Measurements from ENCODE around the gene NHEJ1. TPM values are rescaled to one million over a fixed set of nuclear protein-coding genes. Genes with fewer than 3 reads are reported as not detected.

NHEJ1 gene
- total and polyA plus RNA-seq, 5 experiments from 2014 or later: 16.6 to 29.1 (median 20.1) TPM

- H3K27ac Mint-ChIP-seq: peak overlapping the region in 1 of 10 donors; percentile 13
- POLR2A ChIA-PET: no interaction called here
- no peaks in the 10 kb centered on the region for H3K9me3 Mint-ChIP-seq
- DNase-seq (no peak), ATAC-seq (no peak)
- H3K4me1 Mint-ChIP-seq: peaks cover 0 to 20% (median 8%) of the 10 kb centered on the region in 4 donors
- no peak overlapping the region for H3K4me3 Mint-ChIP-seq
- H3K36me3 Mint-ChIP-seq: peaks cover 0 to 23% (median 2%) of the 10 kb centered on the region in 3 donors
- H3K27me3 Mint-ChIP-seq: no peaks in the 10 kb centered on the region
These were observed 43.6 kb downstream of the NHEJ1 start for GRCh38 chr2:219116776-219117646.

GRCh38 chr2:219112651-219113338 lies 47.8 kb downstream of the NHEJ1 start:
- Mint-ChIP-seq H3K9me3 (no peaks in the 10 kb centered on the region), H3K27ac (peak overlapping the region in 1 of 10 donors; percentile 60), H3K4me3 (no peak overlapping the region), H3K4me1 (peaks cover 14 to 53% (median 26%) of the 10 kb centered on the region in 4 donors), H3K36me3 (peaks cover 0 to 26% (median 2%) of the 10 kb centered on the region in 3 donors), H3K27me3 (no peaks in the 10 kb centered on the region)
- no peak for DNase-seq
- POLR2A ChIA-PET: no interaction called here
- no peak for ATAC-seq

GRCh38 chr2:219112062-219112406 lies 48.6 kb downstream of the NHEJ1 start:
- H3K4me3 Mint-ChIP-seq: no peak overlapping the region
- DNase-seq: no peak
- no peaks in the 10 kb centered on the region for H3K27me3 Mint-ChIP-seq
- no peak overlapping the region for H3K27ac Mint-ChIP-seq
- H3K36me3 Mint-ChIP-seq: peaks cover 0 to 26% (median 2%) of the 10 kb centered on the region in 3 donors
- no peaks in the 10 kb centered on the region for H3K9me3 Mint-ChIP-seq
- no peak for ATAC-seq
- POLR2A ChIA-PET: no interaction called here
- peaks cover 14 to 57% (median 28%) of the 10 kb centered on the region in 4 donors for H3K4me1 Mint-ChIP-seq

DNA sequence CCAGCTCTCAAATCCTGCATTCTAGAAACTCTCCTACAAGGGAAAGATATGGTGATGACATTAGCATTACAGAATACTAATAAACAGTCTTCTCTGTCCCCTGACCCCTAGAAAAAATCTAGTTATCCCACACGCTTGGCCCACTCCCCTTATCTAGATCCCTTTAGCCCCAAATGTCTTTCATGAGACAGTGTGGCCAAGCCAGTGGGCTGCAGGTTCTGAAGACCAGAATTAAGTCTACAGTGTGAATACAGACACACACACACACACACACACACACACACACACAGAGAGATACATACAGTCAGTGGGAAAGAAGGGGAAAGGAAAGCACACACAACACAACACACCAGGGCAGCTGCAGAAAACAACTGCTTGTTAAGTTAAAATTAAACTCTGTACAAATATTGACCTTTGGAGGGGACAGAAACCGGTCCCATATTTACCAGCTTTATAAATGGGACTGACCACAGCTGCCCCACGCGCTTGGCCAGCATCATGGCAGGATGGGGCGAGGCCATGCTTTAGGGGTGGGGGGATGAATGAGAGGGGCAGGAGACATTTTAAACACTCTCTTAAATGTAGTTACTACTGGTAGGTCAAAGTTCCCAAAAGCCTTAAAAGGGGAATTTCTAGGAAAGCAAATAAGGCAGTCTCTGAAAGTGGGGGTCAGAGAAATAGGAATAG lies 49.1 kb downstream of the NHEJ1 start:
- Mint-ChIP-seq H3K36me3 (peaks cover 0 to 25% (median 4%) of the 10 kb centered on the region in 3 donors), H3K9me3 (no peaks in the 10 kb centered on the region), H3K27ac (peak overlapping the region in 2 of 10 donors; percentile 49 to 52), H3K4me1 (peaks cover 14 to 62% (median 31%) of the 10 kb centered on the region in 4 donors), H3K27me3 (no peaks in the 10 kb centered on the region), H3K4me3 (no peak overlapping the region)
- ATAC-seq (no peak), DNase-seq (no peak)
- POLR2A ChIA-PET: no interaction called here

DNA sequence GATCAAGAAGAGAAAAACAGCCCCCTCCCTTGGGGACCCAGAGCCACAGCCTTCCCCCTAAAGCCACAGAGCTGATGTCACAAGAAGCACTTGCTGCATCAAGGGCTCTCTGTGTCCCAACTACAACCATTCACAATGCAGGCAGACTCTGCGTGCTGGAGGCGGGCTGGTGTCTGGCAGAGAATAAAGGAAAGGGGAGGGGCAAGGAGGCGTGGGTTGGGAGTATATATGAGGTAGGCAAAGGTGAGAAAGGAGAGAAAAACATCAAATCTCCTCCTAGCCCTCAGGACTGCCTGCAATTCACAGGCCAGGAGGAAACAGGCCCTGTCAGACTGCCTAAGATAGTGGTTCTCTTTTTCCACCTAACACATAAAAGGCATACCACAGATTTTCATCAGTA lies 51.1 kb downstream of the NHEJ1 start:
- H3K4me3 Mint-ChIP-seq: peak overlapping the region in 1 of 10 donors; percentile 14
- H3K36me3 Mint-ChIP-seq: peaks cover 0 to 24% (median 4%) of the 10 kb centered on the region in 3 donors
- H3K9me3 Mint-ChIP-seq: no peaks in the 10 kb centered on the region
- peaks cover 23 to 71% (median 36%) of the 10 kb centered on the region in 4 donors for H3K4me1 Mint-ChIP-seq
- no peaks in the 10 kb centered on the region for H3K27me3 Mint-ChIP-seq
- ATAC-seq (peak; percentile 98), DNase-seq (peak in 9 of 10 donors; percentile 38 to 83 (median 71))
- POLR2A ChIA-PET: no interaction called here
- H3K27ac Mint-ChIP-seq: peak overlapping the region in 8 of 10 donors; percentile 17 to 87 (median 65)

GRCh38 chr2:219107758-219108157 lies 52.9 kb downstream of the NHEJ1 start:
- Mint-ChIP-seq H3K4me3 (no peak overlapping the region), H3K4me1 (peaks cover 23 to 64% (median 37%) of the 10 kb centered on the region in 4 donors), H3K9me3 (no peaks in the 10 kb centered on the region), H3K27me3 (no peaks in the 10 kb centered on the region), H3K27ac (peak overlapping the region in 3 of 10 donors; percentile 11 to 47 (median 46)), H3K36me3 (peaks cover 0 to 14% (median 8%) of the 10 kb centered on the region in 3 donors)
- no peak for DNase-seq
- ATAC-seq: no peak
- POLR2A ChIA-PET: no interaction called here

DNA sequence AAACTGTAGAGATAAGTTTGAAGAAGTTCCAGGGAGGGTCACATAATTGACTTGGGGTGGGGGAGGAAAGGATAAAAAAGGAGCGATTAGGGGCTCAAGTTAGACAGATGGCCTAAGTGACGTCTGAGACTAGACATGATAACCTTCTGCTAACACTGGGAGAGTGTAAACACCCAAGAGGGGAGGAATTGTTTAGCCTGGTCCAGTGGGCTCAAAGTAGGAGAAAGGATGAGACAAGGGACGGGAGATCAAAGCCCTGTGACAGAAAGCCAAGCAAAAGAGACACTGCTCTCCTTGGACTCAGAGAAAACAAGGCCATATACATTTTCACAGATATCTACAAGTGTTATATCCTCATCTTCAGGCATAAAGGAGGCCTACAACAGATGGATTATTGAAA lies 54.4 kb downstream of the NHEJ1 start:
- Mint-ChIP-seq H3K9me3 (no peaks in the 10 kb centered on the region), H3K27ac (peak overlapping the region in 1 of 10 donors; percentile 12), H3K36me3 (peaks cover 0 to 17% (median 15%) of the 10 kb centered on the region in 3 donors), H3K27me3 (no peaks in the 10 kb centered on the region), H3K4me1 (peaks cover 23 to 58% (median 34%) of the 10 kb centered on the region in 4 donors), H3K4me3 (no peak overlapping the region)
- POLR2A ChIA-PET: no interaction called here
- ATAC-seq (no peak), DNase-seq (no peak)

GRCh38 chr2:219104107-219105035 lies 56.2 kb downstream of the NHEJ1 start:
- H3K27ac Mint-ChIP-seq: peak overlapping the region in 2 of 10 donors; percentile 18 to 64
- DNase-seq: peak in 2 of 10 donors; percentile 2 to 12
- POLR2A ChIA-PET: no interaction called here

DNA sequence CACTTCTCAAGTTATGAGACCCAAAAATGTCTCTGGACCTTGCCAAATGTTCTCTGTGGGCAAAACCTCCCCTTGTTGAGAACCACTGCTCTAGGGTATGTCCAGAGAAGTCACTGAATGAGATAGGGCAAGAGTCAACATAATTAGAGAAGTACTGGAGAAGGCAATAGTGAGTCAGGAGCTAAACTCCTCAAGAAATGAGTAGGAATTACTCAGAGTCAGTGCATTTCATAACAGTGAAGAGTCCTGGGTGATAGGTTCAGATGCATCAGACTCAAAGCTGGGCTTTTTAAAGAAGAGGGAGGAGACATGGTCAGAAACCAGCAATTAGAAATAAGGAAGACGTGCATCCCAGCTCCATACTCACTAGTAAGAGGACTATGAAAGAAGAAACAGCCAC lies 61.3 kb downstream of the NHEJ1 start:
- H3K9me3 Mint-ChIP-seq: no peaks in the 10 kb centered on the region
- no peak for DNase-seq
- H3K36me3 Mint-ChIP-seq: peaks cover 0 to 20% (median 14%) of the 10 kb centered on the region in 3 donors
- H3K4me3 Mint-ChIP-seq: no peak overlapping the region
- H3K27ac Mint-ChIP-seq: no peak overlapping the region
- no peak for ATAC-seq
- peaks cover 0 to 4% (median 3%) of the 10 kb centered on the region in 4 donors for H3K4me1 Mint-ChIP-seq
- POLR2A ChIA-PET: no interaction called here
- H3K27me3 Mint-ChIP-seq: no peaks in the 10 kb centered on the region

More at GRCh38 chr2:219104107-219105035, 56.2 kb downstream of the NHEJ1 start:
- Mint-ChIP-seq H3K4me1 (peaks cover 15 to 42% (median 24%) of the 10 kb centered on the region in 4 donors), H3K9me3 (no peaks in the 10 kb centered on the region), H3K4me3 (no peak overlapping the region), H3K27me3 (no peaks in the 10 kb centered on the region), H3K36me3 (peaks cover 0 to 15% (median 12%) of the 10 kb centered on the region in 3 donors)
- ATAC-seq: peak; percentile 42 to 50

GRCh38 chr2:219095406-219095935 lies 65.1 kb downstream of the NHEJ1 start:
- no peak overlapping the region for H3K27ac Mint-ChIP-seq
- no peak for DNase-seq
- no peaks in the 10 kb centered on the region for H3K4me1 Mint-ChIP-seq
- no peaks in the 10 kb centered on the region for H3K9me3 Mint-ChIP-seq
- H3K27me3 Mint-ChIP-seq: no peaks in the 10 kb centered on the region
- H3K36me3 Mint-ChIP-seq: peaks cover 0 to 38% (median 12%) of the 10 kb centered on the region in 3 donors
- no peak for ATAC-seq
- POLR2A ChIA-PET: no interaction called here
- no peak overlapping the region for H3K4me3 Mint-ChIP-seq

DNA sequence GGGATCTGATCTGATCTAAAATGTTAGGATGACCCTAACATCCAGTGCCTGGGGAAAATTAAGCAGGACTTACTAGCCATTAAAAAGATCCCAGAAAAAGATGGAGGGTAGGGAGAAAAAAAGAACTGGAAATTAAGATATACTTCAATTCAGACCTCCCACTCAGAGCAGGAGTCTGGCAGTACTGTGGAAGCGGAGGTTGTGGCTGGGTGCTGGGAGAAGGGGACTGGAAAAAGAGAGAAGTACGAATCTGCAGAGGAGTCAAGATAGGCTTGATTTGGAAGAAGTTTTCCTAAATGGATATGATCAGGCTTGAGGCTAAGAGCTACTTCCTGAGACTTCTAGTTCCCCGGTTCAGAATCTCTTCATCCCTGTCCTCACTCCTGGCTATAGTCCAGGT lies 66.4 kb downstream of the NHEJ1 start:
- Mint-ChIP-seq H3K27me3 (no peaks in the 10 kb centered on the region), H3K9me3 (no peaks in the 10 kb centered on the region), H3K36me3 (peaks cover 0 to 47% (median 22%) of the 10 kb centered on the region in 3 donors), H3K27ac (no peak overlapping the region), H3K4me1 (peaks cover 0 to 2% (median 0%) of the 10 kb centered on the region in 4 donors), H3K4me3 (no peak overlapping the region)
- POLR2A ChIA-PET: no interaction called here
- DNase-seq (no peak), ATAC-seq (no peak)

Data from naive thymus-derived CD8-positive, alpha-beta T cell (primary cell).